Stomach smooth muscle (tissue), 2 donors: Measurements from ENCODE around the gene OVAAL.
"Not testable (repeated sequence)": the region's sequence is repeated elsewhere in the genome, so short reads cannot be mapped to it uniquely, and the experiment has no call there.

Experiments
- H3K27ac ChIP-seq: one replicate; pipeline ENCODE4 v1.7.0; 2013; ENCODE audit warnings: mild to moderate bottlenecking, low read length, inconsistent platforms
- H3K27me3 ChIP-seq, 2 donors: one replicate each; pipeline ENCODE4 v1.7.0; 2013; ENCODE audit warnings: low read length in 2 of 2; ENCODE audit not compliant: insufficient read depth in 2 of 2, control insufficient read depth in 1 of 2
- H3K36me3 ChIP-seq, 2 donors: one replicate each; pipeline ENCODE4 v1.7.0; 2013; ENCODE audit warnings: low read length in 2 of 2; ENCODE audit not compliant: control insufficient read depth in 2 of 2, insufficient read depth in 2 of 2
- H3K4me1 ChIP-seq: one replicate; pipeline ENCODE4 v1.7.0; 2013; ENCODE audit warnings: low read length; ENCODE audit not compliant: control insufficient read depth, insufficient read depth
- H3K4me3 ChIP-seq, 2 donors: one replicate each; pipeline ENCODE4 v1.7.0; 2013; ENCODE audit warnings: low read length in 2 of 2
- H3K9ac ChIP-seq, 2 donors: one replicate each; pipeline ENCODE4 v1.7.0; 2013; ENCODE audit warnings: low read length in 2 of 2, mild to moderate bottlenecking in 1 of 2
- H3K9me3 ChIP-seq, 2 donors: one replicate each; pipeline ENCODE4 v1.7.0; 2013; ENCODE audit warnings: low read length in 2 of 2; ENCODE audit not compliant: control insufficient read depth in 2 of 2
- donor health status: healthy.
- donor health status: Pancreatic carcinoma.

Gene OVAAL

DNA sequence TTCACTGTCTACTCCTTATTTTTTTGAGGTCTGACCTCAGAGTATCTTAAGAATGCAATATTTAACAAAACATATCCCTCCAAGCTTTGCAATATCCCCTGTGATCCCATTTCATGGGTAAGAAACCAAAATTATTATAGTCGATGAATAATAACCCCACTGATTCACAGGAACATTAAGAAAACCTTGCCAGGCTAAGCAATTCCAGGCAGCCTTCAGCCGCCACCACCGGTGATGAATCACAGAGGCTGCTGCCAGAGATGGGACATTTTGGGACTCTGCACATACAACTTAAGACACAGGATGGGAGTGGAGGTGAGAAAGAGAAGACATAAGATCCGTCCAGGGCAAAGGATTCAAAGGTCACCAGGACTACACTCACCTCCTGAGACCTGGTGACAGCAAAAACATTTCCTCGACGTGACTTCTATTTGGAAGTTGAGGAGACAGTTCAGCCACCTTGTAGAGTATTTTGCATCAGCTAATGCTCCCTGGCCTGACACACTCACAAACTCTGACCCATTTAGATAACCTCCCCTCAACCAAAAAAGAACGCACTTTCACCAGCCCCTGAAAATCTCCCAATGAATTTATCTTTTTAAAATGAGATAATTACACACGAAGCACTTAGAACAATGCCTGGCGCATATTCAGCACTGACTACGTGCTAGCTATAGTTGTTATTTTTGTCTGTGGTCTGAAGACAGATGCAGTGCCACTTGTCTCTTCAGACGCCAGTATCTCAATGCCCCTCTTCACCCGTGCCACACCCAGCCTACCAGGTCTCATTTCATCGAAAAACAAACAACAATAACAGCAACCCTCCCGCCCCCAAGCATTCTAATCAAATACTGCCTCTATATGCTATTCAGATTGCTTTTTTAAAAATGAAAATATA is 17.8 kb upstream of the OVAAL start:
- H3K27ac ChIP-seq, result no peak overlapping the region
- H3K4me1 ChIP-seq, result peaks cover 7% of the 10 kb centered on the region

DNA sequence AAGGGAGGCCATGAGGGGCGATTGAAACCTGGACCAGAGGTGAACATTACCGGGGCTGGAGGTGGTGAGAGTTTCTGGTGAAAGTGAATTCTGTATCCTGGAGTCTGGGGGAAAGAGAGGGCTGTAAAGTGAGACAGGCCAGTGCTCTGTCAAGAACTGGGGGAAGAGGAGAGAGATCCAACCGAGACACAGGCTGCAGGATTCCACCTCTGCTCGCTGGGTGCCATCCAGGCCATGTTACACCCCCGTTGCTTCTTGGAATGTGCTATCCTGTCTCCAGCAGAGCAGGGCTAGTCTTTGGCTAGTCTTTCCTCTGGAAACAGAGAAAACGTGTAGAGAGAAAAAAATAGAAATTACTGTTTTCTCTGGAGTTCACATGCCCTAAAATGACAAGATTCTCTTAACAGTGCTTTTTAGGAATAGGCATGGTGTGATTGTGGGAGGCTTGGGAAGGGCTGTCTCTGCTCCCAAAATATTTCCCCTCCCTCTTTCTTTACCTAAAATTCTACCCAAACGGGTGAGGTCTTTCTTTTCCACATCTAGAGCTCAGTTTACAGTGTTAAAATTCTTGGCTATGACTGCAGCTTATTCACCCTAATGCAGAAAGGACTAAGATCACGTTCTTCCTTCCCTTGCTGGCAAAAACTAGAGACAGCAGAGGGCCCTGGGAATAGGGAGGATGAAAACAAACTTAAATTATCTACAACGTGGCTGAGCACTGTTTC is 16.5 kb upstream of the OVAAL start:
- H3K36me3 ChIP-seq, result no peaks in the 10 kb centered on the region
- H3K27me3 ChIP-seq, result no peaks in the 10 kb centered on the region
- H3K27ac ChIP-seq, result peak overlapping the region; percentile 1
- peak overlapping the region in 1 of 2 donors; percentile 14 for H3K9ac ChIP-seq
- no peaks in the 10 kb centered on the region for H3K9me3 ChIP-seq
- peaks cover 7% of the 10 kb centered on the region for H3K4me1 ChIP-seq
- H3K4me3 ChIP-seq, result no peak overlapping the region

More for the DNA sequence above, 17.8 kb upstream of the OVAAL start:
- Histone ChIP-seq H3K9ac (no peak overlapping the region), H3K9me3 (no peaks in the 10 kb centered on the region), H3K4me3 (no peak overlapping the region), H3K27me3 (peaks cover 0 to 2% of the 10 kb centered on the region in 2 donors), H3K36me3 (no peaks in the 10 kb centered on the region)

GRCh38 chr1:180542838-180543145 is 16.0 kb upstream of the OVAAL start:
- Histone ChIP-seq H3K36me3 (no peaks in the 10 kb centered on the region), H3K4me3 (no peak overlapping the region), H3K27me3 (no peaks in the 10 kb centered on the region), H3K9me3 (no peaks in the 10 kb centered on the region), H3K9ac (no peak overlapping the region), H3K4me1 (peaks cover 7% of the 10 kb centered on the region), H3K27ac (peak overlapping the region; percentile 1)

GRCh38 chr1:180544050-180544449 is 14.7 kb upstream of the OVAAL start:
- no peak overlapping the region for H3K27ac ChIP-seq
- peaks cover 7% of the 10 kb centered on the region for H3K4me1 ChIP-seq
- H3K9ac ChIP-seq, result no peak overlapping the region
- H3K36me3 ChIP-seq, result no peaks in the 10 kb centered on the region
- no peaks in the 10 kb centered on the region for H3K27me3 ChIP-seq
- H3K9me3 ChIP-seq, result no peaks in the 10 kb centered on the region
- no peak overlapping the region for H3K4me3 ChIP-seq

GRCh38 chr1:180545991-180546390 is 12.8 kb upstream of the OVAAL start:
- Histone ChIP-seq H3K4me3 (no peak overlapping the region), H3K9ac (no peak overlapping the region), H3K27ac (no peak overlapping the region), H3K9me3 (no peaks in the 10 kb centered on the region), H3K4me1 (peaks cover 7% of the 10 kb centered on the region), H3K36me3 (no peaks in the 10 kb centered on the region), H3K27me3 (no peaks in the 10 kb centered on the region)

GRCh38 chr1:180548686-180549317 is 10.0 kb upstream of the OVAAL start:
- no peaks in the 10 kb centered on the region for H3K9me3 ChIP-seq
- no peaks in the 10 kb centered on the region for H3K27me3 ChIP-seq
- no peaks in the 10 kb centered on the region for H3K4me1 ChIP-seq
- no peaks in the 10 kb centered on the region for H3K36me3 ChIP-seq
- H3K9ac ChIP-seq, result no peak overlapping the region
- H3K4me3 ChIP-seq, result no peak overlapping the region
- no peak overlapping the region for H3K27ac ChIP-seq

GRCh38 chr1:180549770-180550169 is 9.0 kb upstream of the OVAAL start:
- H3K9me3 ChIP-seq, H3K9ac ChIP-seq, H3K4me3 ChIP-seq, H3K27me3 ChIP-seq, H3K27ac ChIP-seq, H3K36me3 ChIP-seq, H3K4me1 ChIP-seq: not testable (repeated sequence)

DNA sequence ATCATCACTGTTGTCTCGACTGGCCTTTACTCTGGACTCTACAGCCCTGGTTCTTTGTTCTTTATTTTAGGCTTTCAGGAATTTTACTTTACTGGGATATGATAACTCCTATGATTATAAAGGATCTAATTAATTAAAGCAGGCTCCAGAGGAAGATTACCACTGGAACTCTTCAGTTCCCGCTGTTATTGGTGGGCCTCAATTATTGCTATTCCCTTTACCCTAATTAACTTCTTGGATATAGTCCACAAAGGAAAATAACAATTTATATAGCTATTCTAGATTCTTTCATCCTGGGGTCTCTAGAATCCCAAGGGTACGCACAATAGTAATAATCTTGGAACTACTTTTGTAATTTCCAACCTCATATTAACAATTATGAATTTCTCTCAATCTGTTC is 8.5 kb upstream of the OVAAL start:
- H3K36me3 ChIP-seq, result no peaks in the 10 kb centered on the region
- no peaks in the 10 kb centered on the region for H3K4me1 ChIP-seq
- no peaks in the 10 kb centered on the region for H3K9me3 ChIP-seq
- no peak overlapping the region for H3K4me3 ChIP-seq
- no peaks in the 10 kb centered on the region for H3K27me3 ChIP-seq
- H3K27ac ChIP-seq, result no peak overlapping the region
- no peak overlapping the region for H3K9ac ChIP-seq

GRCh38 chr1:180551997-180552396 is 6.8 kb upstream of the OVAAL start:
- Histone ChIP-seq H3K27me3 (no peaks in the 10 kb centered on the region), H3K9ac (no peak overlapping the region), H3K9me3 (no peaks in the 10 kb centered on the region), H3K36me3 (no peaks in the 10 kb centered on the region), H3K4me3 (no peak overlapping the region), H3K27ac (no peak overlapping the region), H3K4me1 (no peaks in the 10 kb centered on the region)

DNA sequence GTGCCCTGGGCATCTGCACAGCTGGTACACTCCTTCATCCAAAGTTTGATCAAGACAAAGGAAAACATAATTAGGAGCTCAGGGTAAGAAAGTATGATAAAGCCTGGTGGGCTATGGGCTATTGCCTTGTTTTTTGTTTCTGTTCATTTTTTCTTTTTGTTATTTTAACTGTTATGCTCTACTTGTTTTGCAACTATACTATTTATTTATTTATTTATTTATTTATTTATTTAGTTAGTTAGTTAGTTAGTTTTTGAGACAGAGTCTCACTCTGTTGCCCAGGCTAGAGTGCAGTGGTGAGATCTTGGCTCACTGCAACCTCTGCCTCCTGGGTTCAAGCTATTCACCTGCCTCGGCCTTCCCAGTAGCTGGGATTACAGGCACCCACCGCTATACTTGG is 5.7 kb upstream of the OVAAL start:
- not testable (repeated sequence) for H3K9ac ChIP-seq, H3K27me3 ChIP-seq, H3K9me3 ChIP-seq, H3K4me1 ChIP-seq, H3K4me3 ChIP-seq, H3K27ac ChIP-seq, H3K36me3 ChIP-seq

GRCh38 chr1:180555411-180555810 is 3.4 kb upstream of the OVAAL start:
- Histone ChIP-seq H3K27me3 (no peaks in the 10 kb centered on the region), H3K27ac (no peak overlapping the region), H3K4me1 (no peaks in the 10 kb centered on the region), H3K9me3 (no peaks in the 10 kb centered on the region), H3K9ac (no peak overlapping the region), H3K4me3 (no peak overlapping the region), H3K36me3 (no peaks in the 10 kb centered on the region)
